Muscle of leg (tissue), 11 donors: ENCODE measurements around the gene RND1. TPM values are rescaled to one million over a fixed set of nuclear protein-coding genes. Genes with fewer than 3 reads are reported as not detected.
"Not testable (repeated sequence)": the region's sequence is repeated elsewhere in the genome, so short reads cannot be mapped to it uniquely, and the experiment has no call there.

Experiments
- DNase-seq: peaks from one replicate; pipeline ENCODE4 v3.0.0; 2013
- H3K27ac ChIP-seq: one replicate; pipeline ENCODE4 v1.5.1; 2013; ENCODE audit warnings: mild to moderate bottlenecking, low read length, control low read depth
- H3K27me3 ChIP-seq: one replicate; pipeline ENCODE4 v1.6.1; 2013; ENCODE audit warnings: low read length; ENCODE audit not compliant: control insufficient read depth, insufficient read depth
- H3K36me3 ChIP-seq: one replicate; pipeline ENCODE4 v1.6.1; 2013; ENCODE audit warnings: low read length; ENCODE audit not compliant: control insufficient read depth, insufficient read depth
- H3K4me1 ChIP-seq: one replicate; pipeline ENCODE4 v1.6.1; 2013; ENCODE audit warnings: low read length; ENCODE audit not compliant: control insufficient read depth, insufficient read depth
- H3K4me3 ChIP-seq: one replicate; pipeline ENCODE4 v1.5.1; 2013; ENCODE audit warnings: low read length, control low read depth
- H3K9me3 ChIP-seq: replicated peaks from 2 replicates; pipeline ENCODE4 v1.6.1; 2013; ENCODE audit warnings: low read depth, low read length; ENCODE audit not compliant: control insufficient read depth
- WGBS: methylation state at CpG from one replicate; pipeline ENCODE4 v1.1.5; 2013; ENCODE audit warnings: missing lambda C conversion rate; ENCODE audit not compliant: insufficient coverage; 5-methylcytosine and 5-hydroxymethylcytosine counted together
- polyA plus RNA-seq, 8 donors: library from polyadenylated mRNA; unstranded; fragments of 120-200 nt; gene quantifications; one replicate each; pipeline versions ENCODE4 v1.2.1 to v1.2.3, GENCODE V29; 2013; ENCODE audit warnings: inconsistent platforms in 1 of 8, low replicate concordance in 1 of 8; ENCODE audit not compliant: insufficient read length in 8 of 8, insufficient read depth in 1 of 8
- total RNA-seq: library from RNA; stranded (reverse); fragments of 120-200 nt; gene quantifications from one replicate; pipeline ENCODE4 v1.2.4, GENCODE V29; 2013

Gene RND1
- total and polyA plus RNA-seq, 9 donors: 0.22 to 0.74 (median 0.53) TPM

DNA sequence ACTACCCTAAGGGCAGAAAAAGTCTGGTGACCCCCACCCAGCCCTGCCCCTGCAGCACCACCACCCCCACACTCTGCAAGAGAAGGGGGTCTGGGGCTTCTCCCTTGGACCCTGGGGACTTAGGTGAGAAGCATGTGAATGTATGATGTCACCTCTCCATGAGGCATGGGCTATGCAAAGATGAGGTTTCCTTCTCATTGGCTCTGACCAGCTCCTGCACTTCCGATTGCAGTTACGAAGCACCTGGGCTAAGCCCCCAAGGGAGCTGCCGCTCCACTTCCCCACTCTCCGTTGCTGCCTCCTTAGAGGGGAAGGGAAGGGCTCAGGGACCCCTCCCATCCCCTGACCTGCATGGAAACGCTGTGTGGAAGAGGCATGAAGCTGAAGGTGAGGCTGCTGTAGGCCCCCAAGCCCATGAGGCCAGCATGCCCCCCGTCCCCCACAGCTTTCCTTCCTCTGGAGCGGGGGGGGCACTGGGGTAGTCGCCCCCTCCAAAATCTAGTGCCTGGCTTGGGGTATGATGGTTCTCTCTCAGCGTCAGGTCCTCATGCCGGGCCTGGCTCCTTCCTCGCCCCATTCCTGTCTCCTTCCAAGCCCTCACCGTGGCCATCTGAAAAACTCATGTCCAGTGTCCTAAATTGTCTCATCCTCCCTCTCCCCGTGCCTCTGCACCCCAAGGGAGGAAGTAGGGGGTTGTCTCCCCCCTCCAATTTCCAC is 8.2 kb downstream of the RND1 start:
- DNase-seq: no peak
- Histone ChIP-seq H3K27ac (no peak overlapping the region), H3K4me3 (no peak overlapping the region), H3K9me3 (no peaks in the 10 kb centered on the region), H3K4me1 (peaks cover 7% of the 10 kb centered on the region), H3K27me3 (peaks cover under 1% of the 10 kb centered on the region), H3K36me3 (no peaks in the 10 kb centered on the region)
- no CpG with 5 or more reads among the region's 13 CpGs for WGBS

DNA sequence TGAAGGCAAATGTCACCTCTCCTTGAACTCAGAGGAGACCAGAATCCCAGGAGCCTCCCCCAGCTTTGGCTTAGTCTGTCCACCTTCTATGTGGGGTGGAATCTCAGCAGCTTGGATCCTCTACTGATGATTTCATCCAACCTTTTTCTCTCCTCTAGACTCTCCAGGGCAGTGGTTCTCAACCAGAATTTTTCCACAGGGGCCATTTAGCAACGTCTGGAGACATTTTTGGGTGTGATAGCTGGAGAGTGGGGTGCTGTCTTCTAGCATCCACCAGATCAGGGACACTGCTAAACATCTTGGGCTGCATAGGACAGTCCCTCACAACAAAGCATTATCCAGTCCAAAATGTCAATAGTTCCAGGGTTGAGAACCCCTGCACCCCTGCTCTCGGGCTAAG is 9.3 kb downstream of the RND1 start:
- DNase-seq: no peak
- Histone ChIP-seq H3K9me3 (no peaks in the 10 kb centered on the region), H3K4me1 (peaks cover 8% of the 10 kb centered on the region), H3K27me3 (no peaks in the 10 kb centered on the region), H3K27ac (no peak overlapping the region), H3K36me3 (no peaks in the 10 kb centered on the region), H3K4me3 (no peak overlapping the region)
- WGBS: no CpG with 5 or more reads among the region's 2 CpGs

DNA sequence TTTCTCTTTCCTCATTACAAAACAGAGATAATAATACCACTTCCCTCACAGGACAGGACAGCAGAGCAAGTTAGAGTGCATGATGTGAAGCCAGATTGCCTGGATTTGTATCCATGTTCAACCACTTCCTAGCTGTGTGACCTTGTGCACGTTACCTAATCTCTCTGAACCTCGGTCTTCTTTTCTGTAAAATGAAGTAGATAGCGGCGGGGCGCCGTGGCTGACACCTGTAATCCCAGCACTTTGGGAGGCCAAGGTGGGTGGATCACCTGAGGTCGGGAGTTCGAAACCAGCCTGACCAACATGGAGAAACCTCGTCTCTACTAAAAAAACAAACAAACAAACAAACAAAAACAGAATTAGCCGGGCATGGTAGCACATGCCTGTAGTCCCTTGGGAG is 10.7 kb downstream of the RND1 start:
- not testable (repeated sequence) for DNase-seq, H3K4me3 ChIP-seq, H3K27me3 ChIP-seq, H3K9me3 ChIP-seq, H3K27ac ChIP-seq, H3K36me3 ChIP-seq
- peaks cover 15% of the 10 kb centered on the region for H3K4me1 ChIP-seq
- 90% methylated on average over 2 of the region's 10 CpGs for WGBS

DNA sequence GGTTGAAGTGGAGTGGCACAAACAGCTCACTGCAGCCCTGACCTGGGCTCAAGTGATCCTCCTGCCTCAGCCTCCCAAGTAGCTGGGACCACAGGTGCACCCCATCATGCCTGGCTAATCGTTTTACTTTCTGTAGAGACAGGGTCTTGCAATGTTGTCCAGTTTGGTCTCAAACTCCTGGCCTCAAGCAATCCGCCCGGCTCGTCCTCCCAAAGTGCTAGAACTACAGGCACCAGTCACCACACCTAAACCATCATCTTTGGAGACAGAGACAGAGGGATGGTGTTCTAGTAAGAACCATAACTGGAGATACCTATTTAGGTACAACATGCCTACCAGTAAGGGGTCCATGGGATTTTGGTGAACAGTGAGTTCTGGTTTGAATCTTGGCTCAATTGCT is 11.2 kb downstream of the RND1 start:
- WGBS: 75% methylated on average over 1 of the region's 4 CpGs
- Histone ChIP-seq H3K4me1 (peaks cover 15% of the 10 kb centered on the region), H3K36me3 (peaks cover 4% of the 10 kb centered on the region), H3K27ac (no peak overlapping the region), H3K27me3 (no peaks in the 10 kb centered on the region), H3K4me3 (no peak overlapping the region), H3K9me3 (no peaks in the 10 kb centered on the region)
- no peak for DNase-seq

DNA sequence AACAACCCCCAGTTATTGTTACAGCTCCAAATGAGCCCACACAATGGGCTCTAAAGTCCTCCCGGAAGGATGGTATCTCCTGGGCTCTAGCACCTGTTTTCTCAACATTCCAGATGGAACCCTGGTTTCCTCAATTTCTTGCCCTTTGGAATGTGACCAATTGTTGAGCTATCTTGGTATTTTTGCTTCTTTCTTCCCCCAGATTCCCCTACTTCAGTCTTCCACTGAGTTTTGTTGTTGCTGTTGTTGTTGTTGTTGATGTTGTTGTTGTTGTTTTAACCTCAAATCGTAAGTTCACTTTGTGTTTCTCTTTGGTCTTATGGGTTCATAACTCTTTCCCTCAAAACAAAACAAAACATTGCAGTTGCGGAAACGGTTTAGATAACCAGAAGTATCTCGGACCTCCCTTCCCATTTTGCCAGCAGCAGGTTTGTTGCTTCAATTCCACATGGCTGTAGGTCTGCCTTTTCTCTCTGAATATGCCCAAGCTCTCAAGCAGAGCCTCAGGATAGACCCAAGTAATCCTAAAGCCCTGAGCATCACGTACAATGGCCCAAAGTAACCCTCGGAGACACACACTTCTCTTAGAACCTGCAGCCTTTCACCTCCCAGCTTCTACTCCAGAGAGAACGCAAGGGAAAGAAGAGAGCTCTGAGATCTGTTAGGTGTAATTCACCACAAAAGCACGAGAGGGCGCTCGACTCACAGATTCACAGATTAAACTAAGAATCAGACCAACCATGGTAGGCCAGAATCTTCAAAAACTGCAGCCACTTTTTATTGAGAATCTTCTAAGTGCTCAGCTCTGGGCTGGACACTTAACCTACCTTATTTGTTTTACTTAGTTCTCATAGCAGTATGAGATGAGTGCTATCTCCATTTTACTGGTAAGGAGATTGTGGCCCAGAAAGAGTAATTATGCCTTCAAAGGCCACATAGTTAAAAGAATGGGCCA is 12.7 kb downstream of the RND1 start:
- Histone ChIP-seq H3K4me3 (peak overlapping the region; percentile 44), H3K27ac (peak overlapping the region; percentile 82), H3K27me3 (no peaks in the 10 kb centered on the region), H3K9me3 (no peaks in the 10 kb centered on the region), H3K4me1 (peaks cover 15% of the 10 kb centered on the region), H3K36me3 (peaks cover 7% of the 10 kb centered on the region)
- WGBS: 5% methylated on average over 3 of the region's 11 CpGs
- DNase-seq: peak; percentile 96

DNA sequence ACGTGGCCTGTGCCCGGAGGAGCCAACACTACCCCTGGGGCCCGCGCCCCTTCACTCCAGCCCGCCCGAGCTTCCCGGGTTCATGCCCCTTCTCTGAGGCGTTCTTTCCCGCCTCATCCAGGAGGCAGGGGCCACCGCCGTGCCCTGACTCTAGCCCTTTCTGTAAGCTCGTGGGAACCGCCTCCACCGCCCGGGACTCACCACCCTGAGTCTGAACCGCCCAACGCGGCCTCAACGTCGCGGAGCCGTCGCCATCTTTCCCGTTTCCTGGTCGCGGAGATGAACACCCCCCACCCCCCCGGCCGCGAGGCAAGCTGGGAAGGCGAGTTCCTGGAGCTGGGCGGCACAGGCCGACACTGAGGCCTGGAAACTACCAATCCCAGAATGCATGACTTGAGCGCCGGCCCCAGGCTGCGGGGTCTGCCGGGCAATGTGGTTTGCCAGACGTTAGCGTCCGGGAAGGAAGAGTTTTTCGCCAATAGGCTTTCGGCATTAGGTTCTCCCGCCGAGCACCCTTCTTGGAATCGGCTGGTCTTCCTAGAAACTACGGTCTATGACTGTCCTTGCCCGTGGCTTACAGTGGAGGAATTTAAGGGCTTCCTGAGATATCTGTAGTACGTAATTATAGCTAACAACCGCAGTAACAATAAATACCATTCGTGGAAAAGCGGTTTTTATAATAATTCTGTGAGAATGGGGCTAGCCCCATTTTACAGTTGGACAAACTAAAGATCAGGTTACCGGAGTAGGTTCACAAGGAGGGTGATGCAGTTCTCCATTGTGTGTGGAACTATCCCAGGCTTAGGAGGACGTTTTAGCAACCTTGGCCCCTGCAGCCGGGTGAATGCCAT is 13.6 kb downstream of the RND1 start, which contains the start of gene DDX23:
TSS of gene DDX23 (minus strand) at position 281 of the 851 bp plus-strand sequence. CDS start 6,381 bp downstream, outside the sequence.
- Histone ChIP-seq H3K36me3 (peaks cover 10% of the 10 kb centered on the region), H3K27ac (peak within 1 kb of the TSS; percentile 82), H3K9me3 (no peaks in the 10 kb centered on the region), H3K4me1 (peaks cover 15% of the 10 kb centered on the region), H3K27me3 (no peaks in the 10 kb centered on the region), H3K4me3 (peak within 1 kb of the TSS; percentile 92)
- 0% methylated on average over 27 of the region's 53 CpGs for WGBS
- DNase-seq: peak; percentile 99

DNA sequence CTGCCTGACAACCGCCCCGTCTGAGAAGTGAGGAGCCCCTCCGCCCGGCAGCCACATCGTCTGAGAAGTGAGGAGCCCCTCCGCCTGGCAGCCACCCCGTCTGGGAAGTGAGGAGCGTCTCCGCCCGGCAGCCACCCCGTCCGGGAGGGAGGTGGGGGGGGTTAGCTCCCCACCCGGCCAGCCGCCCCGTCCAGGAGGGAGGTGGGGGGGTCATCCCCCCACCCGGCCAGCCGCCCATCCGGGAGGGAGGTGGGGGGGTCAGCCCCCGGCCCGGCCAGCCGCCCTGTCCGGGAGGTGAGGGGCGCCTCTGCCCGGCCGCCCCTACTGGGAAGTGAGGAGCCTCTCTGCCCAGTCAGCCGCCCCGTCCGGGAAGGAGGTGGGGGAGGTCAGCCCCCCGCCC is 23.6 kb downstream of the RND1 start:
- DNase-seq, H3K27ac ChIP-seq, H3K9me3 ChIP-seq, H3K4me1 ChIP-seq, H3K27me3 ChIP-seq, H3K4me3 ChIP-seq: not testable (repeated sequence)
- H3K36me3 ChIP-seq: peaks cover 55% of the 10 kb centered on the region
- no CpG with 5 or more reads among the region's 29 CpGs for WGBS

DNA sequence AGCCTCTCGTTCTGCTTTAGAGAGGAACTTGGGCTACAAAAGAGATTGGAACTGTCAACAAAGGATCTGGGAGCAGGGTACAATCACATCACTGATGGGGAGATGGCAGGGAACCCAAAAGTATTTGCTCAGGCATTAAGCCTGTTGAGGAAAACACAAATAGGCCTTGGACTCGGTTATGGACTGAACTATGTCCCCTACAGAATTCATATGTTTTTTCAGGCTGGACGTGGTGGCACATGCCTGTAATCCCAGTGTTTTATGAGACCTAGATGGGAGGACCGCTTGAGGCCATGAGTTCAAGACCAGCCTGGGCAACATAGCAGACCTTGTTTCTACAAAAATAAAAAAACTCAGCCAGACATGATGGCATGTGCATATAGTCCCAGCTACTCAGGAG is 27.6 kb downstream of the RND1 start:
- Histone ChIP-seq H3K36me3 (peaks cover 68% of the 10 kb centered on the region), H3K27me3 (no peaks in the 10 kb centered on the region), H3K27ac (no peak overlapping the region), H3K9me3 (no peaks in the 10 kb centered on the region), H3K4me1 (no peaks in the 10 kb centered on the region), H3K4me3 (no peak overlapping the region)
- 83% methylated on average over 3 of the region's 4 CpGs for WGBS
- no peak for DNase-seq

DNA sequence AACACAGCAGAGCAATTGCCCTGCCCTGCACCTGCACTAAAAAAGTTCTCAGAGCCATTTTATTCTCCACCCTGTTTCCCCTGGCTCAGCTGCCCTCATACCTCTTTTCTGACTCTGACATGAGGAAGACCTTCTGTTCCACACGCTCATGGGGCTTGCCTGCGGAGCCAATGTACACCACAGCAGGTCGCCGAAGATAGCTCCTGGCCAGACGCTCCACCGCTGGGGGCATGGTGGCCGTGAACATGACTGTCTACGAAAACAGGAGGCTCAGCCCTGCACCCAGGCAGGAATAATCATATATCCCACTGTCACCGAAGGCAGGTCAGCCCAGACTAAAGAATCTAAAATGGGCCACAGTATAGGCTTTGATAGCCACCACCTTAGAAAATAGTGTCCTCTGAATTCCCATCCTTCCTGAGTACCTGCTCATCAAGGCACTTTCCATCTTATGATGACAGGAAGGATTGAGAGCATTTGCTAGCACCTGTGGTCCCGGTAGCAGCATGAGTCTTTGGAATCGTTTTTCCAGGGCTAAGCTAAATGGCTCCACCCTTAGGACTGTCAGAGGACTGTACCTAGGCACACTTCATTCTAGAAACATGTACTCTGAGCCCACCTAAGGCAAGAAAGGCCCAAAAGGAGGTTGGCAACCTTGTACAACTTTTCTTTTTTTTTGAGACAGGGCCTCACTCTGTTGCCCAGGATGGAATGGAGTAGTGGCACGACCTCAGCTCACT is 33.2 kb downstream of the RND1 start:
- H3K27ac ChIP-seq: no peak overlapping the region
- no peaks in the 10 kb centered on the region for H3K4me1 ChIP-seq
- 84% methylated on average over 11 of the region's 12 CpGs for WGBS
- peaks cover 97% of the 10 kb centered on the region for H3K36me3 ChIP-seq
- no peaks in the 10 kb centered on the region for H3K27me3 ChIP-seq
- H3K9me3 ChIP-seq: no peaks in the 10 kb centered on the region
- DNase-seq: no peak
- H3K4me3 ChIP-seq: no peak overlapping the region
